NT2/D1 (cell line): ENCODE results near the gene BRINP3.

Experiments
- SUZ12 ChIP-seq: IDR thresholded peaks from 2 replicates; pipeline ENCODE4 v1.6.1; 2011; ENCODE audit not compliant: insufficient read length, insufficient read depth; ENCODE audit errors: extremely low read depth
- YY1 ChIP-seq: IDR thresholded peaks from 2 replicates; pipeline ENCODE4 v1.6.1; 2011; ENCODE audit not compliant: insufficient read length, insufficient read depth
- ZNF274 ChIP-seq: IDR thresholded peaks from 2 replicates; pipeline ENCODE4 v1.6.1; 2011; ENCODE audit warnings: mild to moderate bottlenecking, low read depth, low read length

- no peak for TF ChIP-seq ZNF274
- no peak for TF ChIP-seq YY1
- TF ChIP-seq SUZ12, result no peak
Measured at GRCh38 chr1:190138702-190139101, 339.0 kb downstream of the BRINP3 start.
